ENCODE results near the gene AIPL1.

DNA sequence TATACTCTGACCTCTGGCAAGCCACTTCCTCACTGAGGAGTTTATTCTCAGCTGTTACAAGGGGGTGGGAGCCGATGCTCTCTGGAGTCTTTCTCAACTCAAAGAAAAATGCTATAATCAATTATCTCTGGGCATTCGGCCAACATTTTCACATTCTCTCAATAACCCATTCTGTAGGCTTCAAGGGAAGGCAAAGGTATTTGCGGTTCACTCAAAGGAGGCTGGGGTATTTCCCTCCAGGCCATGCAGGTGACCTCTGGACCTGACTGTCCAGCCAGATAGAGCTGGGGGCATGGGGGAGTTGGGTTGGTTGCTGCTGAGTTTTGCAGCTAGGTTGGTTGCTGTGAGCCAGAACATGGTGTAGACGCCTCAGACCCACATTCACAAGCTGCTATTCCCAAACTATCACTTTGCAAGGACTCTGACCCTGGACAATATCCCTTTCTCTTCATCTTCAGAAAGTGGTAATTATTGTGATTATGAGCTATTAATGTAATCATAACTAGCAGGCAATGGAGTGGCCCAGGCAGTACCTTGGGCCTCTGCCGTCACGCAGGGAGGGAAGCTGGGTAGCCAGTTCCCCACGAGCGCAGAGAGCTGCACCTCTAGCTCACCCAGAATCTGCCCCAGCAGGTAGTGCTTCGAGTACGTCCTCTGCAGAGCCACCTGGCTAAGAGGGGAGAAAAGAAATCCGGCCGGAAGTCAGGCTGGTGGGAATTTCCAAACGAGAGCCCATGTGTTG, 42.1 kb downstream of the AIPL1 start:
- no peak for TF ChIP-seq CTBP1 (IDR thresholded peaks at IDR 0.05; ENCODE audit: borderline replicate concordance)
- TF ChIP-seq L3MBTL2 (conservative IDR thresholded peaks at IDR 0.05): no peak
